ENCODE data around the gene UBE2L5. TPM values are rescaled to one million over a fixed set of nuclear protein-coding genes. Genes with fewer than 3 reads are reported as not detected.

UBE2L5 gene
- total RNA-seq, 2 donors from 2014 or later = not detected

DNA sequence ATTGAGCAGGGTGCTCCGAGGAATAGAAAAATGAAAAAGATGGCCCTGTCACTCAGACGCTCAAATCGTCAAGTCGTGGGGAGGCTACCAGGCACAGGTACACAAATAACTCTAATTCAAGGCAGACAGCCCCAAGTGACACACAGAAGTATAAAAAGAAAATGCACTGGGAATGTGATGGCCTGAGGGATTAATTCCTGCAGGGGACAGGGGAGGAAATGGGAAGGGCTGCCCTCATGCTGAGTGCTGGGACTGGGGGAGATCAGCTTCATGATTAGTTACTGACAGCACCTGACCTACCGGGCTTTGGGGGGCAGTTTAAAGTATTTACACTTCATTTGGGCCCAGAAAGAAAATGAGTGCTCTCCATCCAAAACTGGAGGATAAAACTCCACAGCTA lies 20.9 kb upstream of the UBE2L5 start:
- ATAC-seq (no peak), DNase-seq (no peak)
- intact Hi-C loops (cut with DNase I) = no loop called here

DNA sequence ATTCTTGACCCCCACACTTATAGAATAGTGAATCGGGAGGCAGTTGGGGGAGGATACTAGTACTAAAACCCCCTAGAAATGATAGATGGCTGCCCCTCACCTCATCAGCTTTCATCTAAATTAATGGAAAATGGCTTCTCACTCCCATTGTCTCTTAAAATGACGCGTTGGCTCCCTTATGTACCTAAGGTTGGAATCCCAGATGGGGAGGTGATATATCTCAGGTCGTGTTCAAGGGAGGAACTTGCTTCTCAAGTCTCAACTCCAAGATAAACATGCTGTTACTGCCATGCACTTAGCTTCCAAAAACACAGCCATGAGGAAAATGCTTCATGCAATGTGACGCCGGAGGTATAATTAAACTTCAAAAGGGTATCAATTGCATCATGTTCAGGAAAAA lies 18.8 kb upstream of the UBE2L5 start:
- intact Hi-C loops (cut with DNase I) = no loop called here
- no peak for ATAC-seq
- no peak for DNase-seq

DNA sequence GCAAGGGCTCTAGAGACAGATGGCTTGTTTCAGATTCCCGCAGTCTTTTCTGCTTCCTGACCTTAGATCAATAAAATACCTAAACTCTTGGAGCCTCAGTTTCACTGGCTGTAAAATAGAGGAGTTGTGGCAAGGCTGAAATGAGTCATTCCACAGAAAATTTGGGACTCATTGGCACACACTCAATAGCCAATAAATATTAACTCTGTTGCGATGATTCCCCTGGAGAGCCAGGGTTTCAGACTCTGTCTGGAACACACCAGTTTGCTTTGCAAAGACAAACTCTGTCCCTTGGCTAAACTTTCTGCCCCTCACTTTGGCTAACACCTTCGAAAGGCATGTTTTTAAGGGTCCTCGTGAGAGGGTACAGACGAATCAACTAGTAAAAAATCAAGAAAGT lies 18.1 kb upstream of the UBE2L5 start:
- intact Hi-C loops (cut with DNase I) = no loop called here
- ATAC-seq = no peak

DNA sequence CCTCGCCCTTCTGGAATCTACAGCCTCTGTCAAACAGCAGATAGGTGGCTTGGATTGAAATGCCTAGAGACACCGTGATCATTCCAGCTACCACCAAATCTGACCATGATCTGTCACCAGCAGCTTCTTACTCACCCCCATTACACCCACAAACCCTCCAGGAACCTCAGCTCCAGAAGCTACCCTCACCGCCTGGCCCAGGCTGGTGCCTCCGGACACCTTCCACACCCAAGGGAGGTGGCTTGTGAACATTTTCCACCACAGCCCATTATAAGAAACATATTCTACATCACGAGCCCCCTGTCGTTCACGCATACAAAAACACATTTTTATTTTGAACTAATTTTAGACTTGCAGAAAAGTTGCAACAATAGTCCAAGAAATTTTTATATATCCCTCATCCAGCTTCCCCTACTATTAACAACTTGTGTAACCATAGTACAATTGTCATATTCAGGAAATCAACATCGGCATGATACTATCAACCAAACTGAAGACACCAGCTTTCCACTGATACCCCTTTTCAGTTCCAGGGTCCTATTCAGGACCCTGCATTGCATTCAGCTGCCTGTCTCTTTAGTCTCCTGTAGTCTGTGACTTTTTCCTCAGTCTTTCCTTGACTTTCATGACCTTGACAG lies 15.4 kb upstream of the UBE2L5 start:
- intact Hi-C loops (cut with DNase I) = loop anchor here in 1 of 2 donors (5.0 kb wide), 1 partner anchor 55 kb away; no protein-coding TSS in a partner anchor
- no peak for ATAC-seq
- DNase-seq = no peak

More for the DNA sequence above, 18.1 kb upstream of the UBE2L5 start:
- DNase-seq = no peak

DNA sequence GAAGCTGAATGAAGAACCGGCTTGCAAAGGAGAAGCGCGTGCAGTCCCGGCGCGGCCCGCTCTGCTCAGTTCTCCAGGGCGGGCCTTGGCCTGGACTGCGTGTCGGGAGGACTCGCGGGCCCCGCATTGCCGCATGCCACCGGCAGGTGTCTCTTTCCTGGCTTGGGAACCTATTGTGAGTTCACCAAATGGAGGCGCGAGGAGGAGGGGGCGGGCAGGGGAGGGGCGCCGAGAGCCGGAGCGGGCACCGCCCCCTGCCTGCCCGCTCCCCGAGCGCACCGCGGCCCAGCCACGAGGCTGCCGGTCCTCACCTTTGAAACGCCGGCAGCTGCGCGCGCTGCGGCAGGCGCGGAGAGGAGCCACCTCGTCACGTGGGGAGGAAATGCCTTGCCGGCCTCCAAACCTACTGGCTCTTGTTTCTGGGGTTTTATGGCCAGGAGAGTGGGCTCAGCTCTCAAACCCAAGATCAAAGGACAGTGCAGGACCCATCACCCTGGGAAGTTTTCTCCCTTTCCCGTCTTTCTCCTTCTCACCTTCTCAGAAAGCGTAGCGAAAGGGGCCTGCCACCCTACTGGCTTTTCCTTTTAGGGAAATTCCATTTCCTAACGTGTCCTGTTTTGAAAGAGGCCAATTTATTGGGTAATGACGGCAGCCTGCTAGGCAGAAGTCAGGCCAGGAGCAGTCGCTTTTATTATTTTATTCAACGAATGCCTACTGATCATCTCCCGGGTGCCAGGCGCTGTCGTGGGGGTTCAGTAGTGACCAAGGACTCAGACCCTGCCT lies 13.8 kb upstream of the UBE2L5 start:
- ATAC-seq (peak; percentile 93 to 96), DNase-seq (peak; percentile 95)
- intact Hi-C loops (cut with DNase I) = loop anchor here in 1 of 2 donors (5.0 kb wide), 1 partner anchor 54 kb away; no protein-coding TSS in a partner anchor

DNA sequence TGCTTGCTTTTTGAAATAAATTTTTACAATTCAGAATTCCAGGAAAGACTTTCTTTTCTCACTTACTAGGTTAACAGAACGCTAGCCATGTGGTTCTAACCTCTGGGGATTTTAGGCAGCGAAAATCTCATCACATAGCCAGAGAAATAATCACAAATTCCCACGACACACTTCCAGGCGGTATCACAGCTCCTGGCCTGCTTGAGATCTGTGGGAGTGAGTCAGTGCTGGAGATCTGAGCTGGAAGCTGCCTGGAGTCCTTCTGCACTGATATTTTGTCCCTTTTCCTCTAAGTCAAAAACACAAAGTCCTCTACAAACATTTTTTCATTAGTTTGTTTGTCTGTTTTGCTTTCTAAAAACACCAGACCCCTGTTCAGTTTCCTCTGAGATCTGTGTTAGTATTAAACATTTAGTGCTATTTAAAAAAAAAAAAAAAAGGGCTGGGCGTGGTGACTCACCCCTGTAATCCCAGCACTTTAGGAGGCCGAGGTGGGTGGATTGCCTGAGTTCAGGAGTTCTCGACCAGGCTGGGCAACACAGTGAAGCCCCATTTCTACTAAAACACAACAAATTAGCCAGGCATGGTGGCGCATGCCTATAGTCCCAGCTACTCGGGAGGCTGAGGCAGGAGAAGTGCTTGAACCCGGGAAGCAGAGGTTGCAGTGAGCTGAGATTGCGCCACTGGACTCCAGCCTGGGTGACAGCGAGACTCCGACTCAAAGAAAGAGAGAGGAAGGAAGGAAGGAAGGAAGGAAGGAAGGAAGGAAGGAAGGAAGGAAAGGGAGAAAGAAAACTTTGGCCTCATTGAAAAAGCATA lies 12.2 kb upstream of the UBE2L5 start:
- intact Hi-C loops (cut with DNase I) = loop anchor here in 1 of 2 donors (5.0 kb wide), 1 partner anchor 52 kb away; no protein-coding TSS in a partner anchor
- DNase-seq = no peak
- ATAC-seq = peak; percentile 21 to 72

DNA sequence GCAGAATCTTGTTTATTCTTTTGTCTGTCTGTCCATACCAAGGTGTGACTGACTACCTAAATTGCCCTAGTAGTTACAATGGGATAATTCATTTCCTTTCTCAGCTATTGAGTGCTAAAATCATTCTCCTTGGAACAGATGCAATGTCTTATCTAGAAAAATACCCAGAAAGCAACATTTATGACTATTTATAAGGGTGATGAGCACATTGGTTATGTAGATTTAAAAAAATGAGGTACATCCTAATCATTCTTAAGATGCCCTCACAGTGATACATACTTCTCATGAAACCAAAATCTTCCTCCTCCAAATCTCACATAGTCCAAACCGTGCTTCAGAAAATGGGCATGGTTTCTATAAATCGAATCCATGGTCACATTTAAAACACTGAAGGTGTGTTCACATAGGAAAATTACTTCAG lies 11.6 kb upstream of the UBE2L5 start:
- no peak for ATAC-seq
- no peak for DNase-seq
- intact Hi-C loops (cut with DNase I) = no loop called here

DNA sequence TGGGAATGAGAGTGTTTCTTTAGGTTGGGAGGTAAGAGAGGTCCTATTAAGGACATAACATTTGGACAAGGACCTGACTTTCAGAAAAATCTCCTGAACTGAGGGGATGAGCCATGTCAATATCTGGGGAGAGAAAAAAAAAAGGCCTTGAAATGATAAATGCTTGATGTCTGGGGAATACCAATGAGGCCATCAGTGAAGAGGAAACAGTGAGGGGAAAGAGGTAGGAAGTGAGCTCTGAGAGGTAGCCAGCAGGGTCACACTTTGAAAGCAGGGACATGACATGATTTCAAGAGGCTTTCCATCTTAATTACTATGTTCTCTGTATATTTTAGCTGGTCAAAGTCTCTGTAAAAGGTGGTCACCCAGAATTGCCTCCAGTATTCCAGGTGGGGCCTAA lies 9.9 kb upstream of the UBE2L5 start:
- ATAC-seq = no peak
- intact Hi-C loops (cut with DNase I) = no loop called here
- no peak for DNase-seq

DNA sequence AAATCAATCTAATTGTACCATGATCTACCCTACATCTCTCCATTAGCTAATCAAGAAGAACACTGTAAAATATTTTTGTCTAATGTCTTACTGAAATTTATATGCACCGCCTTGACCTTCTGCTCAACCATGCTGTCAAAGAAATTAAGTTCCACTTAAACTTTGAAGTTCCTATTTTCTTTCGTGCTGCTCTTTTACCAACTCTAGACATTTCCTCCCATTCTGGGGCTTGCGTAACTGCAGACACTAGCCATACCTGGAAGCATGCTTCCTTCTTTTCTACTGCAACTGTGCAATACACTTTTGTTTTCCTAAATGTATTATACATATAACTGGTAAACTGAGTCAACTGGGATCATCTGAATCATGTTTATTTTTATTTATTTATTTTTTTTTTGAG lies 8.5 kb upstream of the UBE2L5 start:
- ATAC-seq (no peak), DNase-seq (no peak)
- intact Hi-C loops (cut with DNase I) = no loop called here

DNA sequence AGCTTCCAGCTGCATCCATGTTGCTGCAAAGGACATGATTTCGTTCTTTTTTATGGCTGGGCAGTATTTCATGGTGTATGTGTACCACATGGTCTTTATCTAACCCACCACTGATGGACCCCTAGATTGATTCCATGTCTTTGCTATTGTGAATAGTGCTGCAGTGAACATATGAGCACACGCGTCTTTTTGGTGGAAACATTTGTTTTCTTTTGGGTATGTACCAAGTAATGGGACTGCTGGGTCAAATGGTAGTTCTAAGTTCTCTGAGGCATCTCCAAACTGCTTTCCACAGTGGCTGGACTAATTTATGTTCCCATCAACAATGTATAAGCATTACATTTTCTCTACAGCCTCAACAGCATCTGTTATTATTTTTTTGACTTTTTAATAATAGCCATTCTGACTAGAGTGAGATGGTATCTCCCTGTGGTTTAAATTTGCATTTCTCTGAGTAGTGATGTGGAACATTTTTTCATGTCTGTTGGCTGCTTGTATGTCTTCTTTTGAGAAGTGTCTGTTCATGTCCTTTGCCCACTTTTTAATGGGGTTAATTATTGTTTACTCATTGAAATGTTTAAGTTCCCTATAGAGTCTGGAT lies 6.8 kb upstream of the UBE2L5 start:
- intact Hi-C loops (cut with DNase I) = no loop called here
- ATAC-seq (no peak), DNase-seq (no peak)

DNA sequence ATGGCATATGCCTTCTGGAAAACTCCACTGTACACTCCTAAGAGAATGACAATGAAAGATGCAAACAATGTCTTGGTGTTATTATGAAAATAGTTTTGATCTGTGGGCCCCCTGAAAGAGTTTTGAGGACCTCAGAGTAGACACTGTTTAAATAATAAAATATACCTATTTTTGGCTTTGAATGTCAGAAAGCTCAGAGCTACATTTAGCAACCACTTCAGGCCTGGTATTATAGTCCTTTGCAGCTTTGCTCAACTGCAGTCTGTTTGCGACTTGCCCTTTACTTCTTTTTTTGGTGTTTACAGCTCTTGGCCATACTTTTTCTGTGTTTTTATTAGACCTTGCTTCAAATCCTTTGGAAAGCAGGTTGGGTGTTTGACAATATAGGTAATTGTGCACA lies 5.8 kb upstream of the UBE2L5 start:
- ATAC-seq = no peak
- no peak for DNase-seq
- intact Hi-C loops (cut with DNase I) = no loop called here

DNA sequence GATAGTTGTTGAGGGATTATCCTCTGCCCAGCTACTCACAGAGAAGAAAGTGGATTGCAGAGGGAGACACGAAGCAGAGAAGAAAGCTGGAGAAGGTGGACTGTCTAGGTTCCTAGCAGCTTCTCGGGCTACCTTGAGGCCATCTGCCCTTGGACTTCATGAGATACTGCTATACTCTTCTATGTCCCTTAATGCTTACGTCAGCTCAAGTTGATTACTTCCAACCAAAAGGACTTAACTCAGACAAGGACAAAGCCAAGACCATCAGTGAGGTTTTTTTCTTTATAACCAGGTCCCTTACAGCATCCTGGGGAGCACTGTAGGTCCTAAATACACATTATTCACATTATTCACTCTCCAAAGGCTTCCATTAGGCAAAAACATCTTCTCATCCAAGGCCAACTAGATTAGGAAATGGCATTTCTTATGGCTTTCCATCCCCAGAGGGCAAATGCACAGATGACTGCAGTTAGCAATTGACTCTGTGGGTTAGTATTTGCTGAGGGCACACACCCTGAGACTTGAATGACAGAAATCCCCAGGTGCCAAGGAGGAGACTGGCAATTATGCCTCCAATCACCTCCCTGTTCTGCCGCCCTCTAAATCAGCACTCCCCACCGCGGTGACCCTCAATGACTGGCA lies 4.1 kb upstream of the UBE2L5 start:
- ATAC-seq = no peak
- DNase-seq = no peak
- intact Hi-C loops (cut with DNase I) = no loop called here

DNA sequence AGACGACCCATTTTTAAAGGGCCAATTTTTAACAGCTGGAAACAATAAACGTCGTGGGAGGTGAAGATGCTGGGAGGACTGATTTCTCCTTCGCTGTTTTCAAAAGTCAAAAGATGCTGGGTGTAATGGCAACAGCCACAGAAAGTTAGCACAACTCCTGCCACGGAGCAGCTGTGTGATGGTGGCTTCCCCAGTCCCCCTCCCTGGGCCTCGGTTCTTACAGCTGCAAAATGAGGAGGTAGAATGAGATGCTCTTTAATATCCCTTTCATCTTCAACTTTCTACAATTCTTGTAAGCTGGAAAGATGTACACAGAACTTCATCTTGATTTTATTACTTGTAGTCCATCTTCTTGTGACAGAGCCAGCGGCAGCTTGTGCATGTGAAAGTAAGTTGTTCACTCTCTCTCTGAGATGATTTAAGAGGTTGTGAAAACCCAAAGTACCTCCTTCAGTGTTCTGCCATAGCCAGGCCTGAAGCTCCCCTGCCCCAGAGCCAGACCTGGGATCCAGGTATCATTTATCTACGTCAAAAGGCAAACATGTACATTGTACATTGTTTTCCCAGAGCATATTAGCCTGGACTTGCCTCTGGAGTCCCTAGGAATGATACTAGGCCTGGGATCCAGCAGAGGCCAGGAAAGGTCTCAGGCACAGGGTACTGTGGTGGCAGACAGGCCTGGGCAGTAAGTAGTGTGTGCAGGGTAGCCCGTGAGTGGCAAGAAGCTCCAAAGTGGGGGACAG lies 3.4 kb upstream of the UBE2L5 start:
- intact Hi-C loops (cut with DNase I) = no loop called here
- ATAC-seq (no peak), DNase-seq (no peak)

DNA sequence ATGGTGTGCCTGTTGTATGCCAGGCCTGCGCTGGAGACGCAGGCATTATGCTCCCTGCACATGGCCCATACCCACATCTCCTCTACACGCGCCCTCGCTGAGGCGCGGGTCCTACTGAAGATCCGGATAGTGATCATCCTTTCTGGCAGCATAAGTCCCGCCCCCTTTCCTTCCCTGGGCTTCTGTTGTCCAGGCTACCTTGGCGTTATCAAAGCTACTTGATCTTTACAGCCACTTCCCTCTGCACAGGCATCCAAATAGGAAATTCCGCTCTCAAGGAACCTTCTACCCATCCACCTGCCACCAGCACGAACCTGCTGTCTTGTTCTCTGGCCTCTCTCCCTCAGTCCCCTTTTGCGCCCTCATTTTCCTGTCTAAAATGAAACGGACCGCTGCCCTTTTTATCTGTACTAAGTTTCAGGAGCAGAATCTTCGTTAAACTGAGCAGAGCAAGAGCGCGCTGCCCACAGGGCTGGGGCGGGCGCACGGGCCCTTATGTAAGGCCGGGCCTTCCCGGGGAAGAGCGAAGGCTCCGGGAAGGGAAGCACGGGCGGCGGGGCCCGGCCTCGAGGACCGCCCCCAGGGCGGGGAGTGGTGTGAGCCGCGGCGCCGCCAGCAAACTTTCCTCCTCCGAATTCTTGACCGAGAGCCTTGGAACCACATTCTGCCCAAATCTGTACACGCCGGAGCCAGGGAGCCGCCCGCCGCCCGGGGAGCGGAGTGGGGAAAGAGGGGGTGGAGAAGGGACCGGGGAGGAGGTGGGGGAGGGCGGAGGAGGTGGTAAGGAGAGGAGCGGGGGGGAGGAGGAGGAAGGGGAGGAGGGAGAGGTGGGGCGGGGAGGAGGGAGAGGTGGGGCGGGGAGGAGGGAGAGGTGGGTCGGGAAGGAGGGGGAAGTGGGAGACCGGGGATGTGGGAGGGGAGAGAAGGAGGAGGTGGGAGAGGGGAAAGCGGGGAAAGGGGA lies 920 bp upstream of the UBE2L5 start:
- ATAC-seq (peak; percentile 92 to 94), DNase-seq (peak; percentile 91)
- intact Hi-C loops (cut with DNase I) = no loop called here

DNA sequence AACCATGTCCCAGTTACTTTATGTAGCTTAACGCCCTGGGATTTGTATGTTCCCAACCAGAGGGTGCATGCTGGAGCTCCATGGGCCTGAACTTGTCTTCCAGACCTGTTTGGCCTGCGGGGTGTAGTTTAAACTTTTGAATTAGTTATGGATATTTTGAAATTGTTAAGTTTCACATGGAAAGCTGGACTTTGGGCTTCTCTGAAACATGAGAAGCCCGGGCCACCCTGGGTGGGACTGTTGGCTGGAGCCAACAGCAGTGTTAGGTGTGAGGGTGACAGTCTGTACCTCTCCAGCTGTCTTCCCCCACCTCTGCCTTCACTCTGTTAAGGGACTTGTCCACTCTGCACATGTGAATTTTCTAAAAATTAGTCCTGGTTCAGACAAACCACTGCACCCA lies 1.6 kb downstream of the UBE2L5 start:
- ATAC-seq (no peak), DNase-seq (no peak)
- intact Hi-C loops (cut with DNase I) = no loop called here

DNA sequence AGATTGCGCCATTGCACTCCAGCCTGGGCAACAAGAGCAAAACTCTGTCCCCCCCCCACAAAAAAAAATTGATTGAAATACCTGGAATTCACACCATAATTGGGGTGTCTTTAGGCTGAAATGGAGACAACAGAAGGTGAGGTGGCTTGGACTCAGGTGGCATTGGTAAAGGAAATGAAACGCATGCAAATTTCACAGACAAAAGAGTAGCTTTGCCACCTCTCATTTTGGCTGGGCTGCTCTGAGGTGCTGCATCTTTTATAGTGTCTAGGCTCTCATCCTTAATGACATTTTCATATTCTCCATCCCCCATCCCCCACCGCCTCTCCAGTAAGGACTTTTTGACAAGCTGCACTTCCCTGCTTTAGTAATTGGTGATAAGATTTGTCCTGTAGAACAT lies 6.9 kb downstream of the UBE2L5 start:
- DNase-seq (no peak), ATAC-seq (no peak)
- intact Hi-C loops (cut with DNase I) = no loop called here

All from left cardiac atrium (tissue), 4 donors.